Measurements from ENCODE around the gene MAP2K5. TPM values are rescaled to one million over a fixed set of nuclear protein-coding genes. Genes with fewer than 3 reads are reported as not detected.

Gene MAP2K5
- total RNA-seq, 4 donors from 2014 or later = 7.7 to 15.1 (median 12.0) TPM

GRCh38 chr15:67750371-67750770 is 207.9 kb downstream of the MAP2K5 start:
- TF ChIP-seq POLR2A (IDR thresholded peaks at IDR 0.05) = no peak
- TF ChIP-seq EP300 (IDR thresholded peaks at IDR 0.05) = no peak
- no peak for TF ChIP-seq POLR2AphosphoS5 (IDR thresholded peaks at IDR 0.05)
- no peak for TF ChIP-seq CTCF (IDR thresholded peaks at IDR 0.05)

GRCh38 chr15:67753891-67754290 is 211.4 kb downstream of the MAP2K5 start:
- Histone ChIP-seq H3K9me3 (no peaks in the 10 kb centered on the region), H3K4me1 (no peaks in the 10 kb centered on the region), H3K27ac (no peak overlapping the region), H3K4me3 (no peak overlapping the region), H3K27me3 (no peaks in the 10 kb centered on the region), H3K36me3 (peaks cover 0 to 4% of the 10 kb centered on the region in 2 donors)
- no peak for ATAC-seq
- no peak for TF ChIP-seq CTCF (IDR thresholded peaks at IDR 0.05)
- no peak for TF ChIP-seq POLR2A (IDR thresholded peaks at IDR 0.05)
- TF ChIP-seq EP300 (IDR thresholded peaks at IDR 0.05) = no peak
- no peak for TF ChIP-seq POLR2AphosphoS5 (IDR thresholded peaks at IDR 0.05)
- WGBS, 2 donors (ENCODE audit: low coverage in 1 of 2) = 73 to 74% methylated on average over 3 of the region's 3 CpGs

More at GRCh38 chr15:67750371-67750770, 207.9 kb downstream of the MAP2K5 start:
- Histone ChIP-seq H3K27ac (no peak overlapping the region), H3K36me3 (peaks cover 0 to 9% of the 10 kb centered on the region in 2 donors), H3K4me1 (peaks cover 0 to 4% (median 0%) of the 10 kb centered on the region in 3 donors), H3K27me3 (no peaks in the 10 kb centered on the region), H3K9me3 (no peaks in the 10 kb centered on the region), H3K4me3 (no peak overlapping the region)
- no peak for ATAC-seq
- 67% methylated on average over 4 of the region's 4 CpGs; no CpG with 5 or more reads in 1 of the 2 donors for WGBS, 2 donors (ENCODE audit: low coverage in 1 of 2)

- Histone ChIP-seq H3K36me3 (no peaks in the 10 kb centered on the region), H3K9me3 (no peaks in the 10 kb centered on the region), H3K4me3 (no peak overlapping the region), H3K27ac (no peak overlapping the region), H3K4me1 (no peaks in the 10 kb centered on the region), H3K27me3 (no peaks in the 10 kb centered on the region)
- WGBS, 2 donors (ENCODE audit: low coverage in 1 of 2) = 100% methylated on average over 1 of the region's 1 CpG
- TF ChIP-seq POLR2AphosphoS5 (IDR thresholded peaks at IDR 0.05) (no peak), EP300 (IDR thresholded peaks at IDR 0.05) (no peak), CTCF (IDR thresholded peaks at IDR 0.05) (no peak), POLR2A (IDR thresholded peaks at IDR 0.05) (no peak)
- ATAC-seq = no peak
Observed at GRCh38 chr15:67755264-67755663, 212.8 kb downstream of the MAP2K5 start.

GRCh38 chr15:67755936-67756335 is 213.4 kb downstream of the MAP2K5 start:
- 83 to 88% methylated on average over 1 of the region's 1 CpG for WGBS, 2 donors (ENCODE audit: low coverage in 1 of 2)
- TF ChIP-seq POLR2AphosphoS5 (IDR thresholded peaks at IDR 0.05) (no peak), POLR2A (IDR thresholded peaks at IDR 0.05) (no peak), EP300 (IDR thresholded peaks at IDR 0.05) (no peak), CTCF (IDR thresholded peaks at IDR 0.05) (no peak)
- no peak for ATAC-seq
- peaks cover 0 to 5% (median 0%) of the 10 kb centered on the region in 3 donors for H3K4me1 ChIP-seq
- no peak overlapping the region for H3K27ac ChIP-seq
- no peak overlapping the region for H3K4me3 ChIP-seq
- H3K9me3 ChIP-seq = no peaks in the 10 kb centered on the region
- H3K27me3 ChIP-seq = no peaks in the 10 kb centered on the region
- no peaks in the 10 kb centered on the region for H3K36me3 ChIP-seq

GRCh38 chr15:67758619-67759300 is 216.3 kb downstream of the MAP2K5 start:
- H3K4me1 ChIP-seq = peaks cover 0 to 6% (median 0%) of the 10 kb centered on the region in 3 donors
- no peak overlapping the region for H3K4me3 ChIP-seq
- TF ChIP-seq EP300 (IDR thresholded peaks at IDR 0.05) (no peak), CTCF (IDR thresholded peaks at IDR 0.05) (no peak), POLR2A (IDR thresholded peaks at IDR 0.05) (no peak), POLR2AphosphoS5 (IDR thresholded peaks at IDR 0.05) (no peak)
- H3K27ac ChIP-seq = no peak overlapping the region
- H3K36me3 ChIP-seq = no peaks in the 10 kb centered on the region
- no peaks in the 10 kb centered on the region for H3K27me3 ChIP-seq
- ATAC-seq = no peak
- no peaks in the 10 kb centered on the region for H3K9me3 ChIP-seq
- 89 to 90% methylated on average over 6 to 7 of the region's 7 CpGs for WGBS, 2 donors (ENCODE audit: low coverage in 1 of 2)
